ENCODE results near the gene LNX1. TPM values are rescaled to one million over a fixed set of nuclear protein-coding genes. Genes with fewer than 3 reads are reported as not detected.

The LNX1 gene
- total RNA-seq, 4 donors from 2014 or later = 4.8 to 12.6 (median 6.6) TPM

DNA sequence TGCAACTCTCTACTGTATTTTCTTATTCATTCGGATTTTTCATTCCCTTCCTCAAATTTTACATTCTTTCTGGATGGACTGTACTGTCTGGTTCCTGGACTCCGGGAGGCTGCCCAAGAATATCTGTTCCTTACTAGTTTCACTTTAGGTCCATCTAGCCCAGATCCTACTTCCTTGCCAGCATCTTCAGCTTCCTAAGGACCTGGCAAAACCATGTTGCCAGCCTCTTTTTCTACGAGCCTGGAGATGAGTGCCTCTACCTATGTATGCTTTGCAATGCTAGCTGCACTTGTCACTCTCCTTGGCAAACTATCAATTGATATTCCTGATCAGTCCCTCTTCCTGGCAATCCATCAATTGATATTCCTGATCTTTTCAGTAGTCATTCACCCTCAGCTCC is 5.6 kb upstream of the LNX1 start:
- no peak for TF ChIP-seq POLR2A (IDR thresholded peaks at IDR 0.05)
- TF ChIP-seq EP300 (IDR thresholded peaks at IDR 0.05) = no peak
- TF ChIP-seq CTCF (IDR thresholded peaks at IDR 0.05) = no peak
- no peak overlapping the region for H3K4me3 ChIP-seq
- no peaks in the 10 kb centered on the region for H3K36me3 ChIP-seq
- H3K9me3 ChIP-seq = no peaks in the 10 kb centered on the region
- H3K27me3 ChIP-seq = no peaks in the 10 kb centered on the region
- 69 to 86% methylated on average over 3 of the region's 3 CpGs for WGBS, 2 donors
- peaks cover 0 to 8% (median 0%) of the 10 kb centered on the region in 4 donors for H3K4me1 ChIP-seq
- H3K27ac ChIP-seq = no peak overlapping the region
- no peak for DNase-seq (ENCODE audit: low spot score in 2 of 2)

GRCh38 chr4:53595834-53596233 is 4.5 kb upstream of the LNX1 start:
- 64 to 82% methylated on average over 2 of the region's 2 CpGs for WGBS, 2 donors
- Histone ChIP-seq H3K27me3 (no peaks in the 10 kb centered on the region), H3K36me3 (no peaks in the 10 kb centered on the region), H3K4me1 (peaks cover 0 to 8% (median 0%) of the 10 kb centered on the region in 4 donors), H3K4me3 (no peak overlapping the region), H3K9me3 (no peaks in the 10 kb centered on the region), H3K27ac (no peak overlapping the region)
- no peak for TF ChIP-seq POLR2A (IDR thresholded peaks at IDR 0.05)
- TF ChIP-seq EP300 (IDR thresholded peaks at IDR 0.05) = no peak
- no peak for TF ChIP-seq CTCF (IDR thresholded peaks at IDR 0.05)
- DNase-seq (ENCODE audit: low spot score in 2 of 2) = no peak

- no peak for DNase-seq (ENCODE audit: low spot score in 2 of 2)
- Histone ChIP-seq H3K27ac (no peak overlapping the region), H3K27me3 (no peaks in the 10 kb centered on the region), H3K9me3 (no peaks in the 10 kb centered on the region), H3K4me3 (no peak overlapping the region), H3K4me1 (peaks cover 0 to 8% (median 0%) of the 10 kb centered on the region in 4 donors), H3K36me3 (no peaks in the 10 kb centered on the region)
- WGBS, 2 donors = 91 to 93% methylated on average over 3 of the region's 3 CpGs
- TF ChIP-seq EP300 (IDR thresholded peaks at IDR 0.05) = no peak
- no peak for TF ChIP-seq POLR2A (IDR thresholded peaks at IDR 0.05)
- no peak for TF ChIP-seq CTCF (IDR thresholded peaks at IDR 0.05)
Observed at GRCh38 chr4:53595204-53595603, 3.9 kb upstream of the LNX1 start.

DNA sequence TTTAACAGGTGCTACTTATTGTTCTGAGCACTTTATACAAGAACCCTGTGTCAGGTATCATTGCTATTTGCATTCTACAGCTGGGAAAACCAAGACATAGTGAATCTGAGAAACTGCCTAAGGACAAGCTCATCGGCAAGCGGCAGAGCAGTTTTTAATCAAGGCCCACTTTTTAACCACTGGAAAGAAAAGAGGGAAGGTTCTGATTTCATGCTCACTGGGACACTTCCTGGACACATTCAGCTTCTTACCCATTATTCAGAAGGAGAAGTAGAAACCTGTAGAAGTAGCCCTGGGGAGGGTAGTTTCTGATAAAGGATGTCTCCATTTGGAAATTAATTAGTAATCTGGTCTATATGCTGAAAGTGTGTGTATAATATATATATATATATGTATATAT is 2.5 kb upstream of the LNX1 start:
- Histone ChIP-seq H3K36me3 (no peaks in the 10 kb centered on the region), H3K4me3 (no peak overlapping the region), H3K9me3 (no peaks in the 10 kb centered on the region), H3K27ac (no peak overlapping the region), H3K4me1 (peaks cover 0 to 8% (median 0%) of the 10 kb centered on the region in 4 donors), H3K27me3 (no peaks in the 10 kb centered on the region)
- no peak for TF ChIP-seq CTCF (IDR thresholded peaks at IDR 0.05)
- no peak for TF ChIP-seq EP300 (IDR thresholded peaks at IDR 0.05)
- TF ChIP-seq POLR2A (IDR thresholded peaks at IDR 0.05) = no peak
- 64 to 71% methylated on average over 2 of the region's 2 CpGs for WGBS, 2 donors
- DNase-seq (ENCODE audit: low spot score in 2 of 2) = no peak

DNA sequence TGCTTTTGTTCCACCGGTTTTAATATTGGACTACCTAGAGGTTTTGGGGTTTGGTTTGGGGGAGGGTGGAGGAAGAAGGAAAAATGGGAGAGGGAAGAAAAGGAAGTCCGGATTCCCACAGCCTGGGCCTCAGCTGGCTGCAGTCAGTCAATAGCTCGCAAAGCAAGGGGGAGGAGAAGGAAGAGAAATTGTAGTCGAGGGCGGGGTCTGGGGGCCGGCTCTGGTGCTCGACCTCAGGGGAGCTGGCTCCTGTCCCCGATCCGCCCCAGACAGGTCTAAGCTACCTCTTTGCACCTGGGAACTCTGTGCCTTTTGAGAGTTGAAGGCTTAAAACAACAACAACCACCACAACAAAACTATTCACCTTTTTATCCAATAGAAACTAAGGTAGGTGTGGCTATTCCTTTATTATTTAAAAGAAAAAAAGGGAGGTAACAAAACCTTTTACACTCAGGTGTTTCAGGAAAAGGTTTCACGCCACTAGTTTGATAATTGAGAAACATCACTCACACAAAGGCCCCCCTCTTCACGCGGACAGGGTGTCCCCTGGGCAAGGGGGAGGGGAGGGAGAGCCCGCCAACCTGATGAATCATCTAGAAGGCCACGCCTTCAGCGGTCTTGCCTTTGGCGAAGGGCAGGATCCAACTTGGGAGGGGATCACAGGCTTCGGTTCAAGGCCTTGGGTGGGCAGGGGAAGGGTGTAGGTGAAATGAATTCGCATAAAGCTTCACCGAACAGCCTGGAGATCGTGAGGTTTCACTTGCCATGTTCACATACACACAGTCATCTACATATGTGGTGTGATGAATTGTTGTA is 1.6 kb upstream of the LNX1 start:
- no peak overlapping the region for H3K27ac ChIP-seq
- H3K9me3 ChIP-seq = no peaks in the 10 kb centered on the region
- no peak for DNase-seq (ENCODE audit: low spot score in 2 of 2)
- peaks cover 0 to 8% (median 0%) of the 10 kb centered on the region in 4 donors for H3K4me1 ChIP-seq
- H3K36me3 ChIP-seq = no peaks in the 10 kb centered on the region
- 26 to 27% methylated on average over 20 of the region's 20 CpGs for WGBS, 2 donors
- peak overlapping the region in 3 of 4 donors; percentile 7 to 33 (median 20) for H3K4me3 ChIP-seq
- no peaks in the 10 kb centered on the region for H3K27me3 ChIP-seq
- no peak for TF ChIP-seq CTCF (IDR thresholded peaks at IDR 0.05)
- no peak for TF ChIP-seq EP300 (IDR thresholded peaks at IDR 0.05)
- TF ChIP-seq POLR2A (IDR thresholded peaks at IDR 0.05) = no peak

Data from tibial nerve (tissue), 4 donors.